Brain microvascular endothelial cell (primary cell): ENCODE measurements around the gene FBRSL1.

Source experiments
- DNase-seq: peaks from one replicate; pipeline ENCODE4 v3.0.0-alpha.2; 2020
- H3K27ac ChIP-seq: fragments of 250-450 bp; sonication (Bioruptor Pico); 2 replicates; pipeline ENCODE4 v1.5.1; 2020; ENCODE audit warnings: mild to moderate bottlenecking, moderate library complexity
- H3K27me3 ChIP-seq: fragments of 250-450 bp; sonication (Bioruptor Pico); replicated peaks from 2 replicates; pipeline ENCODE4 v1.5.1; 2020; ENCODE audit warnings: mild to moderate bottlenecking
- H3K36me3 ChIP-seq: fragments of 250-450 bp; sonication (Bioruptor Pico); replicated peaks from 2 replicates; pipeline ENCODE4 v1.5.1; 2020; ENCODE audit warnings: mild to moderate bottlenecking
- H3K4me3 ChIP-seq: 2 replicates; pipeline ENCODE4 v1.5.1; 2011; ENCODE audit warnings: low read depth, mild to moderate bottlenecking, control low read depth, low read length, moderate library complexity
- CTCF ChIP-seq: IDR thresholded peaks from 2 replicates; pipeline ENCODE4 v1.5.1; 2011; ENCODE audit warnings: low read depth, mild to moderate bottlenecking, moderate library complexity, low read length, control low read depth, inconsistent platforms; ENCODE audit errors: missing control alignments
- in situ Hi-C: cut with HindIII; loops from 2 replicates; pipeline ENCODE4 v1.10.0; 2017; ENCODE audit warnings: low sequenced_read_pairs, low pct_ligation_motif_present

The FBRSL1 gene

DNA sequence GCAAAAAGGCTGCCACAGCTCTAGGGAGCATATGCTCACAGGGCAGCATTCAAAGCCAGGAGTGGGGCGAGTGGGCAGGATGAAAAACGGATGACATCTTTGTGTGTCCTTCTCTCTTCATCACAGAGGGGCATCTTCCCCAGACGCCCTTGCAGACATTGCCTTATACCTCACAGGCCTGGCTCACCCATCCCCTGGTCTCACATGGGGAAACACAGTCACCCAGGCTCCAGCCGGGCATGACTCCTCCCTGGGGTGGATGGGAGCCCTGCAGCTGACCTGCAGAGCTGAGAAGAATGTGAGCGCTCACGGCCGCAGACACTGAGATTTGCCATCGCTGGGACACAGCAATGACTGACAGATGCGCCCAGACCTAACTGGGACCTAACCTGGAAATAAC, 7.2 kb upstream of the FBRSL1 start:
- no peak overlapping the region for H3K27ac ChIP-seq
- H3K36me3 ChIP-seq, result no peaks in the 10 kb centered on the region
- DNase-seq, result no peak
- no peak for TF ChIP-seq CTCF
- in situ Hi-C loops, result no loop called here
- H3K27me3 ChIP-seq, result peaks cover 14% of the 10 kb centered on the region
- H3K4me3 ChIP-seq, result no peak overlapping the region

DNA sequence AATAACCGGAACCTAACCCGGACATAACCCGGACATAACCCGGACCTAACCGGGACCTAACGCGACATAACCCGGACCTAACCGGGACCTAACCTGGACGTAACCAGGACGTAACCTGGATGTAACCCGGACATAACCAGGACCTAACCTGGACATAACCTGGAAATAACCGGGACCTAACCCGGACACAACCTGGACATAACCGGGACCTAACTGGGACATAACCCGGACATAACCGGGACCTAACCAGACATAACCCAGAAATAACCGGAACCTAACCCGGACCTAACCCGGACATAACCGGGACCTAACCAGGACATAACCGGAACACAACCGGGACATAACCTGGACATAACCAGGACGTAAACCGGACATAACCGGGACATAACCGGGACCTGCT, 6.7 kb upstream of the FBRSL1 start:
- in situ Hi-C loops, result no loop called here
- Histone ChIP-seq H3K4me3 (no peak overlapping the region), H3K27me3 (peaks cover 14% of the 10 kb centered on the region), H3K27ac (no peak overlapping the region), H3K36me3 (no peaks in the 10 kb centered on the region)
- no peak for DNase-seq
- TF ChIP-seq CTCF, result no peak

DNA sequence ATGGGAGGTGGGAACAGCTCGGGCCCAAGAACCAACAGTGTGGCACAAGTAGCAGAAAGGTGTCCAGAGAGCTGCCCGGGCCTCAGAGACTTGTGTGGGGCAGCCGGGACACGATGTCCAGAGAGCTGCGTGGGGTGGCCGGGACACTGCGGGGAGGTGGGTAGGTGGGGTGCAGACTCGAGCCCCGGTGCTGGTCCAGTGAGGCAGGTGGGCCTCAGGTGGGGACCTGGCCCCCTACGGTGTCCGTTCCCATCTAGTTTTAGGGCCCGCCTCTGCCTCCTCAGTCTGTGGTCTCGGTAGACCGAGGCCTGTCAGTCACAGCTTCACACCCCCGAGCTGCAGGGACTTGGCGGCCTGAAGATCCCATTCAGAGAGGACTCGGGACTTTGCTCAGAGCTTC, 6.3 kb upstream of the FBRSL1 start:
- no peak for DNase-seq
- Histone ChIP-seq H3K4me3 (no peak overlapping the region), H3K27me3 (peaks cover 14% of the 10 kb centered on the region), H3K36me3 (no peaks in the 10 kb centered on the region), H3K27ac (no peak overlapping the region)
- in situ Hi-C loops, result no loop called here
- TF ChIP-seq CTCF, result no peak

DNA sequence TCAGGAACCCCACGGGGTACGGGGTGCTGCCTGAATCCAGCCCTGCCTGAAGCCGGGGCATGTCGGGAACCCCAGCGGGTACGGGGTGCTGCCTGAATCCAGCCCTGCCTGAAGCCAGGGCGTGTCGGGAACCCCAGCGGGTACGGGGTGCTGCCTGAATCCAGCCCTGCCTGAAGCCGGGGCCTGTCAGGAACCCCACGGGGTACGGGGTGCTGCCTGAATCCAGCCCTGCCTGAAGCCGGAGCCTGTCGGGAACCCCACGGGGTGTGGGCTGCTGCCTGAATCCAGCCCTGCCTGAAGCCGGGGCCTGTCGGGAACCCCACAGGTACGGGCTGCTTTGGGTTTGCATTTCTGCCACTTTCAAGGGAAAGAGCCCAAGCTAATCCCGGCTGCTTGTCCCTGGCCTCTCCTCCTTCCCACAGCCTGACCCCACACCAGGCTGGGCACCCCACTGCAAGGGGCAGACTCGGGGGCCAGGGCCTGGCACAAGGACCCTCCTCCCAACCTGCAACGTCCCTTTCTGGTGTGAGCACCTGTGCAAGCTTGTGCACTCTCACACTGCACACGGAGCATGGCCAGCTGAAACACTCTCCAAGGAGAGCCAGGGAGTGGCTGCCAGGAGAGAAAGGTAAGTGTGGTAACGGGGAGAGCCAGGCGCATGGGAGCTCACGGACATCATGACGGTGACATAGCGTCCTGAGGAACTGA, 5.6 kb upstream of the FBRSL1 start:
- H3K27me3 ChIP-seq, result peaks cover 14% of the 10 kb centered on the region
- no peaks in the 10 kb centered on the region for H3K36me3 ChIP-seq
- in situ Hi-C loops, result no loop called here
- TF ChIP-seq CTCF, result no peak
- DNase-seq, result no peak
- H3K27ac ChIP-seq, result no peak overlapping the region
- no peak overlapping the region for H3K4me3 ChIP-seq

DNA sequence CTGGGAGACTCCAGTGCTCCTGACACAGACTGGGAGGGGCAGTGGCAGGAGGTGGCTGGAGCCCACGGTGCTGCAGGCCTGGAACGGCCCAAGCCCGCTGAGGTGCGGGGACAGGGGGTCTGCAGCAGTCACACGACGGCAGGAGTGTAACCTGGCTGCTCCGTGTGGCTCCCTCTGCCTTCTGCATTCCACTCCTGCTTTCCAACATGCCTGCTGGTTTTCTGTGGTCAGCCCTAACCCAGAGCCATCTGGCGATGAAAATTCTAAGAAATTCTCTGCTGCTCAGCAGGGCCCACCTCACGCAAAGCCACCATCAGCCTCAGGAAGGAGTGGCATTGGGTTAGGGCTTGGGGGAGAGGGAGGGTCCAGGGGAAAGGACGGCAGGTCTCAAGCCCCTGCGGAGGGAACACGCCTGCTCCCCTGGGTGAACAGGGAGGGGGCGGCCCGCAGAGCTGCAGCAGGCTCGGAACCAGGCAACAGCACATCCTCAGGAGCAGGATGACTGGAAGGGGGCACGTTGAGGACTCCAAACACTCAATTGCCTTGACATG, 5.0 kb upstream of the FBRSL1 start:
- in situ Hi-C loops, result no loop called here
- no peaks in the 10 kb centered on the region for H3K36me3 ChIP-seq
- no peak overlapping the region for H3K4me3 ChIP-seq
- no peak overlapping the region for H3K27ac ChIP-seq
- H3K27me3 ChIP-seq, result peaks cover 14% of the 10 kb centered on the region
- no peak for TF ChIP-seq CTCF
- DNase-seq, result no peak

DNA sequence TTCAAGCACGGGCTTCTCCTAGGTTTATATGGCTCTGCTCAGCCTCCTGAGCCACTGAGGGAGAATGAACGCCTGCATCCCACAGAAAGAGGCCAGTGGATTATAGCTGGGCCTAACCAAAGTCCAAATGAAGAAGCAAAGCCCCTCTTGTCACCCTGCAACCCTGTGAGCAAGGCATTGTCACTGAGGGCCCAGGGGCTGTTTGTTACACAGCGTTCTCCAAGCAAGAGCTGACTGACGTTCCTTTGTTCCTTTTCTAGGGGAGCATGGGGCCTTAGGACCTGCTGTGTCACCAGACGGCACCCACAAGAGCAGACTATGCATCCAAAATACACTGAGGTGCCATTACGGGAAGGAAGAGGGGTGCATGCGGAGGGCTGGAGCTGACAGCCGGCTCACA, 4.3 kb upstream of the FBRSL1 start:
- no peak for DNase-seq
- Histone ChIP-seq H3K4me3 (no peak overlapping the region), H3K27me3 (peaks cover 8% of the 10 kb centered on the region), H3K27ac (no peak overlapping the region), H3K36me3 (no peaks in the 10 kb centered on the region)
- in situ Hi-C loops, result no loop called here
- no peak for TF ChIP-seq CTCF
